Ovary (tissue), 9 donors: ENCODE data around the gene APBB1IP. TPM values are rescaled to one million over a fixed set of nuclear protein-coding genes. Genes with fewer than 3 reads are reported as not detected.

ENCODE experiments used
- DNase-seq, 5 donors: peaks; one replicate each; pipeline ENCODE4 v3.0.0-alpha.2; 2019 to 2020
- H3K27ac ChIP-seq, 2 donors: fragments of 200-600 bp; one replicate each; pipeline versions ENCODE4 v1.5.1 to v1.8.0; 2019 to 2022
- H3K27me3 ChIP-seq: fragments of 200-600 bp; one replicate; pipeline ENCODE4 v1.8.0; 2022
- H3K36me3 ChIP-seq: fragments of 200-600 bp; sonication (generic); one replicate; pipeline ENCODE4 v1.5.1; 2019
- H3K4me1 ChIP-seq: one replicate; pipeline ENCODE4 v1.8.1; 2013; ENCODE audit warnings: mild to moderate bottlenecking, moderate library complexity; ENCODE audit not compliant: insufficient read depth
- H3K4me3 ChIP-seq: fragments of 200-600 bp; sonication (generic); one replicate; pipeline ENCODE4 v1.5.1; 2017
- H3K9me3 ChIP-seq, 2 donors: fragments of 200-600 bp in 1 of 2; sonication (generic) in 1 of 2; one replicate each; pipeline versions ENCODE4 v1.5.1 to v1.8.1; 2013 to 2019; ENCODE audit warnings: mild to moderate bottlenecking in 1 of 2, moderate library complexity in 1 of 2
- CTCF ChIP-seq, 3 donors: fragments of 450-650 bp in 2 of 3; fragments of 200-600 bp in 1 of 3; IDR thresholded peaks; one replicate each; pipeline versions ENCODE4 v1.5.1 to v1.8.0; 2016 to 2022; ENCODE audit warnings: antibody characterized with exemption in 3 of 3, mild to moderate bottlenecking in 1 of 3
- EP300 ChIP-seq: sonication (generic); formaldehyde crosslinking; IDR thresholded peaks from one replicate; pipeline ENCODE4 v1.6.1; 2017; ENCODE audit warnings: antibody characterized with exemption
- POLR2A ChIP-seq: fragments of 450-650 bp; IDR thresholded peaks from one replicate; pipeline ENCODE4 v1.6.1; 2017; ENCODE audit warnings: antibody characterized with exemption, mild to moderate bottlenecking, moderate library complexity
- WGBS, 3 donors: extraction: QIAGEN DNeasy Blood & Tissue Kit in 1 of 3; methylation state at CpG; one replicate each; pipeline versions ENCODE4 v1.1.5 to v1.1.7; 2013 to 2017; 5-methylcytosine and 5-hydroxymethylcytosine counted together
- intact Hi-C, 4 donors: fragments of 100-400 bp; cut with DNase I; formaldehyde crosslinking; loops; one replicate each; pipeline versions ENCODE4 v1.11.0 to v1.15.1; 2022 to 2023
- polyA plus RNA-seq, 2 donors: library from polyadenylated mRNA; stranded (reverse); fragments of 200-250 nt in 1 of 2; fragments of 350-450 nt in 1 of 2; fragmentation: Illumina TruSeq in 1 of 2; extraction: RNeasy Lipid Tissue Mini Kit (QIAGEN cat#74804) in 1 of 2; gene quantifications; one replicate each; pipeline ENCODE4 v1.2.3, GENCODE V29; 2013 to 2014
- total RNA-seq, 7 donors: library from RNA; depleted of rRNA in 2 of 7; stranded (reverse); fragments of >200 nt in 2 of 7; fragmentation: NEBNext Ultra II Directional in 3 of 7; extraction: Animal tissue kit (Norgen Biotek cat#: 25700) in 3 of 7; gene quantifications; one replicate each; pipeline versions ENCODE4 v1.1.0 to v1.2.4, GENCODE V29; 2016 to 2023
- donor health status: DM: no; HTN: no; CAD: no; lungs with moderate emphysema.
- donor health status: DM: no; HTN: no; CAD: no.
- donor health status: Bipolar disorder and iron deficiency.
- donor health status: DM: yes; HTN: yes; CAD: no.
- donor health status: DM: no; HTN: no; CAD: no.
- donor health status: DM: yes; HTN: yes; CAD: no.

APBB1IP gene
- total and polyA plus RNA-seq, 9 donors: 0.64 to 10.2 (median 1.8) TPM

- H3K27me3 ChIP-seq: no peaks in the 10 kb centered on the region
- TF ChIP-seq POLR2A: no peak
- no peak for TF ChIP-seq CTCF (IDR thresholded peaks at IDR 0.05)
- no peak for TF ChIP-seq EP300
- no peak for DNase-seq
- no peaks in the 10 kb centered on the region for H3K4me1 ChIP-seq
- H3K9me3 ChIP-seq: no peaks in the 10 kb centered on the region
- no peak overlapping the region for H3K4me3 ChIP-seq
- H3K27ac ChIP-seq: no peak overlapping the region
- 60 to 69% (median 69%) methylated on average over 4 of the region's 4 CpGs for WGBS, 3 donors
- intact Hi-C loops: no loop called here
- H3K36me3 ChIP-seq: no peaks in the 10 kb centered on the region
Observed at GRCh38 chr10:26430641-26431163, 7.4 kb upstream of the APBB1IP start.

DNA sequence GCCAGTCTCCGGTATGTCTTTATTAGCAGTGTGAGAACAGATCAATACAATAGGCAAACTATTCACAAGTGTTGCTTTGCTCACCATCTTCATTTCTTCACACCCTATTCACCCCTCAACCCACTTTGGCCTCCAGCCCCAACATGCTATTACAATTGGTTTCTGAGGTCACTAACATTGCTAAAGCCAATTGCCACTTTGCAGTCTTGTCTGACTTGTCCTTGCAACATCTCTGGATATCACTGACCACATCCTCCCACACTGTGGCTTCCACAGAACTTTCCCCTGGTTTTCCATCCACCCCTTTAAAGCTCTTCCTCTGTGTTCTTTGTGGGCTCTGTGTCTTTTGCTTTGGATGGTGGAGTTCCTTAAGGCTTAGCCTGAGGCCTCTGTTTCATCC, 5.2 kb upstream of the APBB1IP start:
- TF ChIP-seq POLR2A: no peak
- no peak overlapping the region for H3K4me3 ChIP-seq
- H3K4me1 ChIP-seq: no peaks in the 10 kb centered on the region
- 86 to 93% (median 93%) methylated on average over 1 of the region's 1 CpG for WGBS, 3 donors
- intact Hi-C loops: no loop called here
- no peak overlapping the region for H3K27ac ChIP-seq
- no peaks in the 10 kb centered on the region for H3K36me3 ChIP-seq
- H3K9me3 ChIP-seq: no peaks in the 10 kb centered on the region
- DNase-seq: no peak
- no peaks in the 10 kb centered on the region for H3K27me3 ChIP-seq

DNA sequence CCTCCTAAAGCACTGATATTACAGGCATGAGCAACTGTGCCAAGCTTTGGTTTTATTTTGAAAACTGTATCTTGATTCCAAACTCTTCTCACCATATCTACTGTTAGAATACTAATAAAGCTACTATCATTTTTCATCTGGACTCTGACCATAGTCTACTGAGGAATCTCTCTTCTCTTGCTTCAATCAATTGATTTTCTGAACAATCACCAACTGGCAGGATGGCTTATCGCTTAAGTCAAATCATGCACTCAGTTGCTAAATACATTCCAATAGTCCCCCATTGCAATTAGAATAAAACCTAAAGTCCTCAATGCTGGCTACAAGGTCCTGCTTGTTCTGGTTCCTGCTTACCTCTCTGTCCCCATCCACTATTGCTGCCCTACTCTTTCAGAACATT, 2.3 kb upstream of the APBB1IP start:
- no peaks in the 10 kb centered on the region for H3K27me3 ChIP-seq
- intact Hi-C loops: no loop called here
- no peak for DNase-seq
- no peak overlapping the region for H3K27ac ChIP-seq
- H3K4me1 ChIP-seq: no peaks in the 10 kb centered on the region
- no peak overlapping the region for H3K4me3 ChIP-seq
- WGBS, 3 donors: 89 to 98% (median 92%) methylated on average over 1 of the region's 1 CpG
- no peaks in the 10 kb centered on the region for H3K9me3 ChIP-seq
- TF ChIP-seq CTCF (IDR thresholded peaks at IDR 0.05) (no peak), EP300 (no peak), POLR2A (no peak)
- no peaks in the 10 kb centered on the region for H3K36me3 ChIP-seq

GRCh38 chr10:26436848-26437247, 1.3 kb upstream of the APBB1IP start:
- H3K36me3 ChIP-seq: no peaks in the 10 kb centered on the region
- intact Hi-C loops: no loop called here
- H3K27me3 ChIP-seq: no peaks in the 10 kb centered on the region
- no peaks in the 10 kb centered on the region for H3K9me3 ChIP-seq
- no peak for DNase-seq
- TF ChIP-seq EP300 (no peak), CTCF (IDR thresholded peaks at IDR 0.05) (no peak), POLR2A (no peak)
- WGBS, 3 donors: 56 to 72% (median 59%) methylated on average over 2 of the region's 2 CpGs
- no peaks in the 10 kb centered on the region for H3K4me1 ChIP-seq
- H3K4me3 ChIP-seq: no peak overlapping the region
- no peak overlapping the region for H3K27ac ChIP-seq

DNA sequence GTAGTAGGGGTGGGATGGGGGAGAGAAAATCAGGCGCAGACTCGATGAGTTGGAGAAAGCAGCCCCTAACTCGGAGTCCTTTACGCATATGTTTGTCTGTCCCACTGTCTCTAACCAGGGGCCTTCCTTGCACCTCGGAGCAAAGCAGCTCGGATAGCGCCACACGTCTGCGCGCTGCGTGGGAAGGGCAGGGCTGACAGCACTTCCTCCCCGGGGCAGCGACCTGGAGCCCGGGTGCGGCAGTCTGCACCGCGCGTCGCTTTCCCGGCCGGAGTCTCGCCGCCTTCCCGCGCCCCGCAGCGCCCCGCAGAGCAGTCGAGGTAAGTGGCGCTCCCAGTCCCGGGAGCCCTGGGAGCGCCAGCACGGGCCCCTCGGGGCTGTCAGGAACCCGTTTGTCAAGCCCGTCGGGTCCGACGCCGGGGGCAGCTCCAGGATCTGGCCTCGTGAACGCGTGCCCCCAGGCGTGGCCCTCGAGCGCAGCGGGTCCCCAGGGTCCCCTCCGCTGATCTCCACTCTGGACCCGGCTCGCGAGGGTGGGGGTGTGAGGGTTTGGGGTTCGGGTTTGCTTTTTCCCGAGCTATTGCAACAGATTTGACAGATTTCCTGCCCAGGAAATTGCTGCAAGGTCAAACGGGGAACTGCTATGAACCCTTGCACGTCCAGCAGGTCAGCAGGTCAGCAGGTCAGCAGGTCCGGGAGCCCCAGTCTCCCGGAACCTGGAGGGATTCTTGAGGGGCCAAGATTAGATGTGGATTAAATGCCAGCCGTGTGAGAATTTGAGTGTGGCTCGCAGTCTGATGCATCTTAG, 597 bp downstream of the APBB1IP start:
- H3K4me1 ChIP-seq: no peaks in the 10 kb centered on the region
- no peak for DNase-seq

More for the DNA sequence above, 597 bp downstream of the APBB1IP start:
- no peaks in the 10 kb centered on the region for H3K27me3 ChIP-seq
- no peak overlapping the region for H3K4me3 ChIP-seq
- intact Hi-C loops: no loop called here
- WGBS, 3 donors: 3 to 4% (median 4%) methylated on average over 54 to 59 of the region's 59 CpGs
- H3K36me3 ChIP-seq: no peaks in the 10 kb centered on the region
- no peaks in the 10 kb centered on the region for H3K9me3 ChIP-seq
- H3K27ac ChIP-seq: no peak overlapping the region
- TF ChIP-seq CTCF (IDR thresholded peaks at IDR 0.05): no peak
- TF ChIP-seq POLR2A: no peak
